Gastroesophageal sphincter (tissue), 3 donors: ENCODE data around the gene GSTM4.

Experiments
- POLR2A ChIP-seq, 2 donors: fragments of 450-650 bp; IDR thresholded peaks; one replicate each; pipeline ENCODE4 v1.6.1; 2017; ENCODE audit warnings: antibody characterized with exemption in 2 of 2, mild to moderate bottlenecking in 2 of 2, moderate library complexity in 1 of 2
- TF ChIP-seq, protein P1 (sequence below), 4 experiments: fragments of 200-600 bp in 2 of 4; fragments of 450-650 bp in 2 of 4; sonication (generic) in 1 of 4; IDR thresholded peaks; one replicate each; pipeline ENCODE4 v1.5.1; 2017 to 2019; ENCODE audit warnings: antibody characterized with exemption in 4 of 4, mild to moderate bottlenecking in 2 of 4, moderate library complexity in 2 of 4

DNA sequence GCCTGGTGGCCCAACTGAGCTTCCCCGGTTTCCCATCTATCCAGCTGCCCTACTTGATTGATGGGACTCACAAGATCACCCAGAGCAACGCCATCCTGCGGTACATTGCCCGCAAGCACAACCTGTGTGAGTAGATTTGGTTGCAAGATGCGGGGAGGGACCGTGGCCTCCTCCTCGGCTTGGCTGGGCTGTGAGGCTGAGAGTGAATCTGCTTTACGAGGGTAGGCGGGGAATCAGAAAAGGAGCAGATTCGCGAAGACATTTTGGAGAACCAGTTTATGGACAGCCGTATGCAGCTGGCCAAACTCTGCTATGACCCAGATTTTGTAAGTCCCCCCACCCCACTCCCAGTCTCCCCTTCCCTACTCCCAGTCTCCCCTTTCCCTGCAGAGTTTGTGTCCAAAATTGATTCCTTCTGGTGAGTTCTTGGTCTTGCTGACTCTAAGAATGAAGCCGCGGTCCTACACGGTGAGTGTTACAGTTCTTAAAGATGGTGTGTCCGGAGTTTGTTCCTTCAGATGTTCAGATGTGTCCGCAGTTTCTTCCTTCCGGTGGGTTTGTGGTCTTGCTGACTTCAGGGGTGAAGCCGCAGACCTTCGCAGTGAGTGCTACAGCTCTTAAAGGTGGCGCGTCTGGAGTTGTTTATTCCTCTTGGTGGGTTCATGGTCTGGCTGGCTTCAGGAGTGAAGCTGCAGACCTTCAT lies 13.5 kb downstream of the GSTM4 start:
- no peak for TF ChIP-seq POLR2A (IDR thresholded peaks at IDR 0.05)
- TF ChIP-seq, protein P1, sequence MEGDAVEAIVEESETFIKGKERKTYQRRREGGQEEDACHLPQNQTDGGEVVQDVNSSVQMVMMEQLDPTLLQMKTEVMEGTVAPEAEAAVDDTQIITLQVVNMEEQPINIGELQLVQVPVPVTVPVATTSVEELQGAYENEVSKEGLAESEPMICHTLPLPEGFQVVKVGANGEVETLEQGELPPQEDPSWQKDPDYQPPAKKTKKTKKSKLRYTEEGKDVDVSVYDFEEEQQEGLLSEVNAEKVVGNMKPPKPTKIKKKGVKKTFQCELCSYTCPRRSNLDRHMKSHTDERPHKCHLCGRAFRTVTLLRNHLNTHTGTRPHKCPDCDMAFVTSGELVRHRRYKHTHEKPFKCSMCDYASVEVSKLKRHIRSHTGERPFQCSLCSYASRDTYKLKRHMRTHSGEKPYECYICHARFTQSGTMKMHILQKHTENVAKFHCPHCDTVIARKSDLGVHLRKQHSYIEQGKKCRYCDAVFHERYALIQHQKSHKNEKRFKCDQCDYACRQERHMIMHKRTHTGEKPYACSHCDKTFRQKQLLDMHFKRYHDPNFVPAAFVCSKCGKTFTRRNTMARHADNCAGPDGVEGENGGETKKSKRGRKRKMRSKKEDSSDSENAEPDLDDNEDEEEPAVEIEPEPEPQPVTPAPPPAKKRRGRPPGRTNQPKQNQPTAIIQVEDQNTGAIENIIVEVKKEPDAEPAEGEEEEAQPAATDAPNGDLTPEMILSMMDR (IDR thresholded peaks at IDR 0.05), result no peak
